HuH-7.5 (cell line): Measurements from ENCODE around the gene ACTR3.

Experiments
- DNase-seq: peaks from one replicate; pipeline ENCODE4 v3.0.0; 2011; ENCODE audit warnings: low spot score

Gene ACTR3

DNA sequence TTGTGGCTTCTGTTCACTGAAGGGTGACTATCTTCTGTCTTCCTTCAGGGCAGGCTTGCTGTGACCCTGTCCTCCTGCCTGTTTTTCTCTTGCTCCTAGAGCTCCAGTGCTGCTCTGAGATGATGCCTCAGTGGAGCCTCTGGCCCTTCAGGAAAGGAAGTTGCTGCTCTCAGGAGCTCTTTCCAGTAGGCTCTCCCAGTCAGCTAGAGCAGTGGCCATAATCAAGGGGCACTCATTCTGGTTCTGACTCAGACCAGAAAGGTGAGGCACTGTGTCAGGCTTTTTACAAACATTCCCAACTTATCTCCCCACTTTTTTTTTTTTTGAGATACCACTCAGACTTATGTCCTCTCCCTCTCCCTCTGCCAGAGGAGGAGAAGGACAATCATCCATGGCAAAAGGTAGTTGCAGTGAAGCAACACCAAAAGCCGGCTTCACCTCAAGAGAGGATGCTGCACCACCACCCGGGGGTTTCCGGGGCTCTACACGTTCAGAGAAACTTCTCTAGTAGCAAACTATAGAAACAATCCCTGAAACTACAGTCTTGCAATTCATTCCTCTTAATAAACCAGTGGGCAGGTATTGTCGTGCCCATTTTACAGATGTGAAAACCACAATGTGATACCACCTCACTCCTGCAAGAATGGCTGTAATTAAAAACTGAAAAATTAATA lies 115.4 kb downstream of the ACTR3 start:
- no peak for DNase-seq

DNA sequence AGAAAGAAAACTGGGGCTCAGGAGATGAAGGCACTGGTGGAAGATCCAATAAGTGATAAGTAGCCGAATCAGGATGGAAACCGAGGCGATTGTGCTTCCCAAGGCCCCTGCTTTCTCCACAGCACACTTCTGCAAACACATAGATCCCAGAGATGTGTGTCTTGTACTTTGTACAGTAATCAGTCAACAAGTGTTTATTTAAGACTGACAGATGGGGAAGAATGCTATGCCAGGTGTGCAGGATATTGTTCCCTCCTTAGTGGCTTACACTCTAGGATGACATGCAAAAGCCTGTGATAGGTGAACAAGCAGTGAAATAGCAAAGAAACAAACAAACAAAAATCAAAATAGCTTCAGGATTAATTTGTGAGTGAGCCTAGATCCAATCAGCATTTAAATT lies 116.6 kb downstream of the ACTR3 start:
- peak; percentile 19 for DNase-seq

DNA sequence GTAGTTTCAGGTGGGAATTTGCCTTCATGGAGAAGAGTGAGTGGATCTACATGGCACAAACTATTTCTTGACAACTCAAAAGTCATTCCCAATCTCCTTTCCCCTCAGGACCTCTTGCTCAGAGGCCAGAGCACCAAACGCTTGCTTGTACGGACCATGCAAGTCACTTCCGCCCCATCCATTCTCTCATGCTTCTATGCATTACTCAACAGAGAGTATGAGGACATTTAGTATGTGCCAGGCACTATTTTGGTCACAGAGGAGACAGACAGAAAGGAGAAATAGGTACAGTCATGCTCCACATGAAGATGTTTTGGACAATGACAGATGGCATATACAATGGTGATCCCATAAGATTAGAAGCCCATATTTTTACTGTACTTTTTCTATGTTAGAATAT lies 117.5 kb downstream of the ACTR3 start:
- DNase-seq: no peak

DNA sequence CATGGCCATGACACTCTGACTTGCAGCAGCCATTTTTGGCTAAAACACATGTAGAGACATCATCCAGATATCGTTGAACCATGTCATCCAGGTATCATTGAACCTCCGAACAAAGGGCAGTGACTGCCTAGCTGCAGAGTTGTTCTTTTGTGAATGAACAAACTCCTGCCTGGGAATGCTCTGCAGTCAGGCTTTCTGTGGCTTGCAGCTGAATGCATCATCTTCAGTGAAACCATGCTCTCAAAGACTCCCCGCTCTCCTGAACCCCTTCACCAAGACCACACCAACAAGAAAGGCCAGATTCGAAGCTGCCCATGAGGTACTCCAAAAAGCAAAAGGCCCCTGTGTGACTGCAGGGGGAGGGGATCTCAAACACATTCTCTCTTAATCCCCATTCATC lies 118.8 kb downstream of the ACTR3 start:
- DNase-seq: no peak

DNA sequence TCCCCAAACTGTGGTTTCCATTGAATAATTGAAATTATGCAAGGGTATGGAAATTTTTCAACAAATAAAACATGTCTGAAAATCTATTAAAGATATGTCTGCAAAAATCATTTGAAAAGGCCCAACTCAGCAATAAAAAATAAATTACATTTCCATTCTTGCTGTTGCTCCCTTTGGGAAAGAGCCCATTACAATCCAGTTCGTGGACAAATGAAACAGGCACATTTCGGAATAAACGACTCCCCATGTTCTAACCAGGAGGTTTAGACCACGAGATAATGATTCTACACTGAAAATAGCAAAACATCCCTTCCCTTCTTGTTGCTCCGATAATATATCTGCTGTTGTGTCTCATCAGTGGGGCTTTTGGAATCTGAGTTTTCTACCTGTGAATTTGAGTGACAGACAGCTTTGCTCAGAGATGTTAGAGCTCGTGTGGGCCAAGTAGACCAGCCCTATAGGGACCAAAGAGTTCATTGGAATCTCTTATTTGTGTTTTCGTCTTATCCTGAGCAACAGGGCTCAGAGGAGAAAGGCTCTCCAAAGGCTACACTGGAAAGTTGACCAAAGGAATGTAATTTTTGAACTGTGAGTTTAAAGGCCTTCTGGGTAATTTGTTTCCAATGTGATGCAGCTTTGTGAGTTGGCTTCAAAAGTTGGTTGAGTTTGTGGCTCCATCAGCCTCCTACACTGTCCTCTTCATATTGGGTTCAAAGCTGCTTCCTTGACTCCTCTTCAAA lies 119.5 kb downstream of the ACTR3 start:
- no peak for DNase-seq

DNA sequence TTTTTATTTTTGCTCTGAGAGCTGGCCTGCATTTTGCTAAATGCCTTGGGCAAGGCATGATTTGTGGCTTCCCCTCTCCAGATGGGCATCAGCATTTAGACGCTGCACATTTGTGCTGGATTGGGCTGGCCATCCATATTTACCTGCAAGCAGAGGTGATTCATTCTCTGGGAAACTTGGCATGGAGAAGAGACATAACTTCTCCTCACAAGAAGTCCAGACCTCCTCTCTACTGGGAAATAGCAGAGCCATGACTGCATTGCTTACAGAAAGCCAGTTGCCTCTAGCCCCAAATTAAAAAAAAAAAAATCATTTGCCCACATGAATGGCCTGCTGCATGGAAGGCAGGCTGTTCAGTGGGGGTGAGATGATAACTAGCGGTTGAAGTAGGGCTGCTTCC lies 120.1 kb downstream of the ACTR3 start:
- DNase-seq: no peak

DNA sequence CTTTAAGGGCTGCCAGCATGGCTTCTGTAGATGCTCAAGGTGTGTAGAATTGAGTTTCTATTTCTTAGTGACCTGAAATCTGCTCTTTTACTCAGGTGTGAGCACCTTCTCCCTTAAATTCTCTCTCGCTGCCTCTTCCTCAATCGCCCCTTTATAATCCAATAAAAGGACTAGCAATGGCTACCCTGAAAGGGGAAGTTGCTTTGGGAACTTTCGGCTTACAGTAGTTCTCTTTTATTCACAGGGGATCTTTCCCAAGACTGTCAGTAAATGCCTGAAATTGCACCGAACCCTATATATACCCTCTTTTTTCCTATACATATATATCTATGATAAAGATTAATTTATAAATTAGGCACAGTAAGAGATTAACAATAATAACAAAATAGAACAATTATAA lies 121.8 kb downstream of the ACTR3 start:
- DNase-seq: no peak
